ENCODE results near the gene FANCG.

The FANCG gene

DNA sequence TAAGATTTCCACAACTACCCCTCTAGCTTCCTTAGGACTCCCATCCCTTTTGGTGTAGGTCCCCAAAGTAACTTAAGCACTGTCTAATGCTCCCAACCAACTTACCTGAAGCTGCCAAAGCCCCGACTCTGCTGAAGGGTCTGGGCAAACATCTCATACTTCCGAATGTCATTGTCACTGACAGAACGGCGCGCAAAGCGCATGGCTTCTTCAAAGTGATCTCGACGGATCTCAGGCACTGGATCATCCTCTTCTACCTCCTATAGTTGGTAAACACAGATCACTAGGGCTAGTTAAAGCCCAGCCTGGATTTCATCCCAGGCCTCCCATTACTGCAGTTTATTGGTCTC is 22.5 kb downstream of the FANCG start:
- no peak for FAIRE-seq

DNA sequence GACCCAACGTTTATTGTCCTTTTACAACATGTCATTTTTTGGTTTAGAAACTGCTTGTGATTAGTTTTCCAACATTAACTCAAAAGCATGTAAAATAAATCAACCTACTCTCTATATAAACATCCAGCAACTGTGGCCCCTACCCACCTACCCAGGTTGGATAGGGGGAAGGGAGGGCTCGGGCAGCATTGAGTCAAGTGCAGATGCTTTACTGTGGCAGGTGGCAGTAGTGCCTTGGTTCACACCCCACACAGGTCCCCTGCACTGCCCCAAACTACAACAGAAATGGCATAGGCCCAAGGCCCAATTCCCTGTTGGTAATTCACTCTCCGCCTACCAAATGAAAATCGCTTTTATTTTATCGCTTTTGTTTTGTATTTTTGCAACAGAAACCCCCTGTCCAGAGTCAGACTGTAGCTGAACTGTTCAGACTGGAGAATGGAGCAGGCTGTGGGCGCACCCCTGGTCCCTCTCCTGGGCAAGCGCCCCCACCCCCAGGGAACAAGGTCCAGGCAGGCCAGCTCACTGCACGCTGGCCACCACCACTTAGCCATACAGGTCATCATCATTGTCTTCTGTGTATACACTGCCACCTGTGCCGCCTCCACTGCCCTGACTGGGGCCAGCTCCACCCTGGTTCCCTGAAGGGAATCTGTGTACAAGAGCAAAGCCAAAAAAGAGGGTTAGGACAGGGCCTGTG is 23.0 kb downstream of the FANCG start:
- no peak for FAIRE-seq

DNA sequence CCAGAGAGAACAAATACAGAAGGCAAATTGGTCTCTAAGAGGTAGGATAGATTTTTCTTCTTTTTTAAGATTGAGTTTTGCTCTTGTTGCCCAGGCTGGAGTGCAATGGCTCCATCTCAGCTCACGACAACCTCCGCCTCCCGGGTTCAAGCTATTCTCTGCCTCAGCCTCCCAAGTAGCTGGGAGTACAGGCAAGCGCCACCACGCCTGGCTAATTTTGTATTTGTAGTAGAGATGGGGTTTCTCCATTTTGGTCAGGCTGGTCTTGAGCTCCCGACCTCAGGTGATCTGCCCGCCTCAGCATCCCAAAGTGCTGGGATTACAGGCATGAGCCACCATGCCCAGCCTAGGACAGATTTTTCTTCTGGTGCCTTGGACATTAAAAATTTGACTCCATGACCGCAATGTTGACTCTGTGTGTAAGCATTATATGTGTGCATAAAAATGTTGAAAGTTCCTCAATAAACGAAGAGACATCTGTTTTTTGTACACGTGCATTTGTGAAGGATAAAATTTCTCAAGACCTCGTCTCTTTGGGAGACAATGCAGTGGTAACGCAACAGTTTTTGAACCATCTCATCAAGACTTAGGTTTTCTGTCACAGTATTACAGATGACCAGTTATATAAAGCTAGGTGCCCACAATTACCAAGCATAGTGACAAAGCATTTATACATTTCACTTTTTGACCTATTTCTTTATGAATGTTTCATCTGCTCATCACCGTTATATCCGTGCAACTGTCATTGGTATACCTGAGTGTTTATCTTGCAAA is 24.7 kb downstream of the FANCG start:
- no peak for FAIRE-seq

DNA sequence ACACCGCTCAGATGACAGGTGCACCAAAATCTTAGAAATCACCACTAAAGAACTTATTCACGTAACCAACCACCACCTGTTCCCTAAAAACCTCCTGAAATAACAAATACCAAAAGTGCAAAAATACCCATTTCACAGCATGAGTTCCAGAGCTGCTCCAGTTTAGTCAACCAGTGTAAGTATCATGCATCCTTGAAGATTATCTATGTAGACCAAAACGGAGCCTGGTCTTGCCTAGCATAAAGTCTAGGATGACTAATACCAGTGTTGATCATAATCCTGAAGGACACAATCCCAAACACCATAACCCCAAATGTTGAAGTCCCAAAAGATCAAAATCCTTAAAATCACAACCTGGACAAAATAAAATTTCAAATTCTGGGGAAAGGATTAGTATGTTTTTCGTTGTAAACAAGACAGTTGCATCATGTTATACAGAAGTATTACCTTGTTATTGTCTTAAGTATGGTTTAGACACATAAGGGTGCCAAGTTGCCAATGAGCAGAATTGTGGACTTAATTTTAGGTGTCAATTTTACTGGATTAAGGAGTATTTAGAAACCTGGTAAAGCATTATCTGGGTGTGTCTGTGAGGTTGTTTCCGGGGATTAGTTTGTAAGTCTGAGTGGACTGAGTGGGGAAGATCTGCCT is 25.4 kb downstream of the FANCG start:
- no peak for FAIRE-seq

DNA sequence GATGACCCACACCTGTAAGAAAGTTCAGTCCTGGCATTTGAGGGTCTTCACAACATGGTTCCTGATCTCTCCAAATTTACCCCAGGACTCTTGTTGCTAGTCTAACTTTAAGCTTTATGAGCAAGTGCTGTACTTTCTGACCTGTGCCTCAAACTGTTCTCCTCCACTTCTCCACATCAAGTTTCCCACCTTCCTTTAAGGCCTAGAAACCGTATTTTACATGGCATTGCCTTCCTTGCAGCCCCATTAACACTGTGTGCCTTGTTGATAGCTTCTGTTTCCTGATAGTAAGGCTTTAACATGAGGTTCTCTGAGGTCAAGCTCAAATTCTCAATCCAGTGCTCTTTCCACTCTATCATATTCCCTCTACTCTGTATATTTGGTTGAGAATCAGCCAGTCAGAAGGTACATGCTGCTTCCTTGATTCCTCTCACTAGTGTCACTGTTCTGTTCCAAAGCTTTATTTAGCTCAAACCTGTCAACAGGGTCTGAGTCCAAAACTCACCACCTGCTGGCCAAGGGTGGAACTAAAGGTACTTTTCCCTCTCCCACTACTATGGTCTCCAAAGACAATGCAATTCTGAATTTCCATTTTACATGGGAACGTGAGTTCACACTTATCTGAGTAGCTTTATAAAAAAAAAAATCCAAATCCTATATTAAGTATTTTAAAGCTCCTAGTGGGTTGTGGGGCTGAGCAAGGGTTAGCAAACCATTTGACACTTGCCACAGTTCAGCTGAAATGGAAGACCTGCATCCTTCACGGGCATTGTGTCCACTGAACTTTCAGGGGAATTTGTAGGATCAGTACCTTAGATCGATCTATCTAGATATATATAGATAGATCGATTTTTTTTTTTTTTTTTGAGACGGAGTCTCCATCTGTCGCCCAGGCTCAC is 28.4 kb downstream of the FANCG start:
- no peak for FAIRE-seq

DNA sequence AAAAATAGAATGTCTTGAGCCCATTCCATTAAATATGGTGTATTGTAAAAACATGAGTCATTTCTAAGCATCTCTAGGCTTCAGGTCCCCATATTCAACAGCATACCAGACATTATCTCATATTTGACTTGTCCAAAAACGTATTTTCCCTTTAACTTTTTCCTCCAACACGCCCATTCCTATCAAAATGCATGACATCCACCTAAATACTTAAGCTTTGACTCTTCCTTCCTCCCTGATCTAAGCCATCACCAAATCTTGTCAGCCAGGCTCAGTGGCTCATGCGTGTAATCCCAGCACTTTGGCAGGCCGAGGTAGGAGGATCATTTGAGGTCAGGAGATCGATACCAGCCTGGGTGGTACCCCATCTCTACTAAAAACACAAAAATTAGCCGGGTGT is 31.2 kb downstream of the FANCG start:
- FAIRE-seq, result no peak

DNA sequence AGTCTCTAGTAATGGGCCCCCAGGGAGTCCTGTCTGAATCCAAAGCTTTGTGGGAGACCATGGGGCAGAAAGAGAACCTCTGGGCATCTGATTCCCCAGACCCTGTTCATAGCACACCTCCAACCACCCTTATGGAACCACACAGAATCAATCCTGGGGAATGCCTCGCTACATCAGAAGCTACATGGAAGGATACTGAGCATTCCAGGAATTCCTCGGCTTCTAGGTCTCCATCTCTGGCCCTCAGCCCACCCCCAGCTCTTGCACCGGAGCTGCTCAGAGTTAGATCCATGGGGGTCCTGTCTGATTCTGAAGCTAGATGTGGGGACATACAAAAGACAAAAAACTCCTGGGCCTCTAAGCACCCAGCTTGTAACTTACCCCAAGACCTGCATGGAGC is 35.7 kb downstream of the FANCG start:
- no peak for FAIRE-seq

DNA sequence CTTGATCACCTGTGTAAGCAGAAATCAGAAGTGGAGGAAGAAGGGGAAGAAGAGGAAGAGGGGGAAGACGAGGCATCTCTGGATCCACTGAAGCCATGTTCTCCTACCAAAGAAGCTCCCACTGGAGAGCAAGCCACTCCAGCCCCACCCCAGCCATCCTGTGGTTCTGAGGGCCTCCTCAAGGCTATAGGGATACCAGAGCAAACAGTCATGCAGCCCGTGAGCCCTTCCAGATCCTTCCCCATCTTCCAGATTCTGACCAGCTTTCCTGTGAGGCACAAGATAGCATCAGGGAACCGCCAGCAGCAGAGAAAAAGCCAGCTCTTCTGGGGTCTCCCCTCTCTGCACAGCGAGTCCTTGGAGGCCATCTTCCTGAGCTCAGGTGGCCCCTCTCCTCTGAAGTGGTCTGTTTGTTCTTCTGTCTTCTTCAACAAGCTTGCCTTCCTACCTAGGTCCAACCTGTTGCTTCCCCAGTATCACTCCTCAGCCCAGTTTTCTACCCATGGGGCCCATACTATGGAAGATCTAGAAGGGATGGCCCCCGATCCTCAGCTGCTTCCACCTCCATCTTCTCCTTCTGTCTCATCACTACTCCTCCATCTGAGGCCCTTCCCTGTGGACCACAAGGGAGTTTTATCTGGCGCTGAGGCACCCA is 36.7 kb downstream of the FANCG start:
- FAIRE-seq, result no peak

DNA sequence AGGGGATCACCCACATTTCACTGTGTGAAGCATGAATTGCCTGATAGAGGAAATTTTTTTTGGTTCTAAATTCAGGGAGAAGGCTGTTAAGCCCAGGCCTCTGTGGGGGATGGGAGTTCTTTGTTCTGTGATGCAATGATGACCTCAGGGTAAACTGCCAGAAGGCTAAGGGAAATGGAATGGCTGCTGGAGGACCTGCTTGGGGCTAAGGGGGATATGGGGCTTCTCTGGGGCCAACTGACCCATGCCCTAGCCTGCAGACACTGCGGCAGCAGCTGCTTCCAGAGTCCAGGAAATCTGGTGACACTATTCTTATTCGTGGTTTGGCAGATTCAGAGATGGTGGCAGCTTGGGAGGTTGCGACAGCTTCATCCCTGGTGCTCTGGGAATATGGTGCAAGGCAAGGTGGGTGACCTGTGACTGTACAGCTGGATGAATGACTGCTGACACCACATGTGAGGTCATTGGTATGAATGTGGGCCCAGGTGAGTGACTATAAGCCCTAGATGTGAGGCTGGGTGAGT is 37.6 kb downstream of the FANCG start:
- FAIRE-seq, result no peak

DNA sequence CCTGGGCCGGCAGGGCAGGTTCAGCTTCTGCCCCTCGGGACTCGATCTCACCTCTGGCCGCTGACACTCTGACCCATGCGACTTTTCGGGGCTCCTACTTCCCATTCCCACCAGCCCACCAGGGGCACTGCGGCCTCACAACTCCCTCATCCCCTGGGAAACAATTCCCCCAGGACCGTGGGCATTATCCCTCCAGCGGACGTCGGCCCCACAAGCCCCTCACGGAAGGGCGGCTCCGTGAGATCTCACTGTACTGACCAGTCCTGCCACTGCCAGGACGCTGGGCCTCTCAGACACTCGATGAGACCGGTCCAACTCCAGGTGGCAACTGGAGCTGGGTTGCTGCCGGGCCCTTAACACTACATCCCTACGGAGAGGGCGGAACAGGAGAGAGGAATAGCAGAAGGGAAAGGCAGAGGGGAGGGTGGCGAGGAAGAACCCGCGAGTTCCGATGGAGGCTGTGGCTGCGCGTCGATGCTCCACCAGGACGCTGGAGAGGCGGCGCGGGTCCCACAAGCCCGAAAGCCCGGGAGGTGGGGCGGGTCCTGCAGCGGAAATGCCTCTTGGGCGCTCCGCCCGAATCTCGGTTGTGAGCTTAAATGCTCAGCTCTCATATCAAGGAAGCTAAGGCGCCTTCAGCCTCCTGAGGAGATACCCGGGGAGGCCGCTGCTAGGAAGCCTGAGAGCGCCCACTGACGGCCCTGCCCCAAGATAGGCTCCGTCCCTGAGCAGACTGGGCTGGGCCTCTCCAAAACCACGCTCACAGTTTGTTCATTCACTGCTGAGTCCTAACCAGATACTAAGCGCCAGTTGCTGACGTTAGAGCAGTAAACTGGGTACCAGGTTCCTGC is 43.7 kb downstream of the FANCG start:
- FAIRE-seq, result no peak

DNA sequence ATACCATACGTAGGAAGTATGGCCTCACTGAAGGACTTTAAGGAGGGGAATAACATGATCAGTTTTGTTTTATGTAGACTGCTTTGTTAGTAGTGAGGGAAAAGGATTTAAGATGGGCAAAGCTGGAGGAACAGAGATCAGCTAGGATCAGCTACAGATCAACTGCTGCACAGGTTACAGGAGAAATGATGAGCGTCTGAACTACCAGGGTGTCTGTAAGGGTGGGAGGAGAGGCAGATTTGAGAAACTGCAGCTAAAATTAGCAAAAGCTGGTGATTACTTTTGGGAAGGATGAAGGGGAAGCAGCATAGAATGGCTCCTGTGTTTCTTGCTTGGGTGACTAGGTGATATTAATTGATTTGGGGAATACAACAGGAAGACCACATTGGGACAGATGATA is 46.6 kb downstream of the FANCG start:
- no peak for FAIRE-seq

DNA sequence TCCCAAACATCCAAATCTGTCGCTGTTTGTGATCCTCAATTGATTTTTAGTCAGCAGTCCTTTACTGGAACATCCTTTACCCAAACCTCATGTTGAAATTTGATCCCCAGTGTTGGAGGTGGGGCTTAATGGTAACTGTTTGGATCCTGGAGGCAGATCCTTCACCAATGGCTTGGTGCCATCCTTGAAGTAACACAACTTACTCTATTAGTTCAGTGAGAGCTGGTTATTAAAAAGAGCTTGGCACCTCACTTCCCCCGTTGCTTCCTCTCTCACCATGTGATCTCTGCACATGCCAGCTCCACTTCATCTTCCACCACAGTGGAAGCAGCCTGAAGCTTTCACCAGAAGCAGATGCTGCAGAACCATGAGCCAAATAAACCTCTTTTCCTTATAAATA is 49.9 kb downstream of the FANCG start:
- FAIRE-seq, result no peak

DNA sequence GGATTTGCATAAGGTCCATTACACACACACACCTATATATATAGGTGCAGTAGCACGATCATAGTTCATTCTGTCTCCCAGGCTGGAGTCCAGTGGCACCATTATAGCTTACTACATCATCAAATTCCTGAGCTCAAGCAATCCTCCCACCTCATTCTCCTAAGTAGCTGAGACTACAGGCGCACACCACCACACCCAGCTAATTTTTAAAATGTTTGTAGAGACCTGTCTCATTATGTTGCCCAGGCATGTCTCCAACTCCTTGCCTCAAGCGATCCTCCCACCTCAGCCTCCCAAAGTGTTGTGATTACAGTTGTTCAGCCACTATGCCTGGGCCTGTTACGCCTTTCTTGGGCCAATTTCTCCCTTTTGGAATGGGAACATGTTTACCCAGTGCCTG is 50.5 kb downstream of the FANCG start:
- no peak for FAIRE-seq

DNA sequence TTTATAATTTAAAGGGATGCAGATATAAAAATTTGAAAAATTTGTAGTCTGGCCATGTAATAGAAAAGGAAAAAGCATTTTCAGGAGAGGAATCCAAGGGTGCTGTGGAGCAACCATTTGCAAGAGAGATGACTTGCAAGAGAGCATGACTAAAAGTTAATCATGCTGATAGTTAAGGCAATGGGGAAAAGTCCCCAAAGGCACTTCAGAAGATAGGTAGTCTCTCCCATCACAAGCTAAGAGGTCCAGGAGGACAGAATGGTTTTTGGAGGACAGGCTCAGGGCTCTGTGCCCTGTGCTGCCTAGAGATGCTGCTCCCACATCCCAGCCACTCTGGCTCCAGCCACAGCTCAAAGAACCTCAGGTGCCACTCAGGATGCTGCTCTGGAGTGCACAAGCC is 51.4 kb downstream of the FANCG start:
- no peak for FAIRE-seq

DNA sequence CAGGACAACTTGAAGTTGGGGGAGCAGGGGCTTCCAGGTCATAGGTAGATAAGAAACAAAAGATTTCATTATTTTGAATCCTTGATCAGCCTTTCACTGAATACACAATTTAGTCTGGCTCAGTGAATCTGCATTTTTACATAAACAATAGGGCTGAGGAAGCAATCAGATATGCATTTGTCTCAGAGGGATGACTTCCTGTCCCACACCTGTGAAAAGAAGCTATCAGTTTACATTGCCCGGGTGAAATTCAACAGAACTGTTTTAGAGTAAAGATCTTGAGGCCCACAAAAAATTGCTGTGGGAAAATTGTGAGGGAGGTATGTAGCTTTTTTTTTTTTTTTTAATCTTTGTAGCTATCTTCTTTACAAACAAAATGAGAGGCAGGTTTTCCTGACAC is 51.9 kb downstream of the FANCG start:
- FAIRE-seq, result no peak

DNA sequence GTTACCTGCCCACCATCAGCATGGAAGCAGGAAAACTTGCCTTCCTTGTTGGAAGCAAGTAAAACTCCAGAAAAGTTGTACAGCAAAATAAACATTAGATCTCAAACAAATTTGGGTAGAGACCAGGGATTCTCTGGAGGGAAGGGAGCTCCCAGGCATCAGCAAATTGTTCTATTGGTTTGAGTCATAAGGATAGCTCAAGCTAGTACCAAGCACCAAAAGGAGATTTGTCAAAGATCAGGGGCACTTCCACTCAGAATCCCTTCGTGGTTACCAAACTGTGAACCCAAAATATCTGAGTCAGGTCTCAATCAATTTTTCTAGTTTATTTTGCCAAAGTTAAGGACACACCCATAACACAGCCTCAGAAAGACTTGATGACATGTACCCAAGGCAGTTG is 52.4 kb downstream of the FANCG start:
- FAIRE-seq, result no peak

DNA sequence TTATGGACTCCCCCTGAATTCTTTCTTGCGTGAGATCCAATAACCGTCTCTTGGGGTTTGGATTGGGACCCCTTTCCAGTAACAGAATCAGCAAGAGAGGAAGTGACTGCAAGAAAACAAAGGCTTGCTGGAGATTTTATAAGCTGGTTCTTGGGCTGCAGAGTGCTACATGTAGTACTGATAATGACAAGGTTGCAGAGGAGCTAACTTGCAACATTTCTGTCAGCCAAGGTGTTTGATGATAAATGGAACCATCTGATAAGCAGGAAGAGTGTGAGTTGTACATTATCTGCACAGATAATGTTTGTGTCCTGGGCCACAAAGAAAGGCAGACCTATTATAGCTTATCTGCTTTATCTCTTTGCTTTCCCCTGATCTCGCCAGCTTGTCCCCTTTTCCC is 53.1 kb downstream of the FANCG start:
- FAIRE-seq, result no peak

Measured in endometrium (tissue), 2 donors.